ENCODE data around the gene MTAP. TPM values are rescaled to one million over a fixed set of nuclear protein-coding genes. Genes with fewer than 3 reads are reported as not detected.

The MTAP gene
- total RNA-seq, 1 experiment from 2014 or later: 34.7 TPM

GRCh38 chr9:21804791-21805190 is 2.4 kb downstream of the MTAP start:
- BruUV-seq (replicated peaks): no TSS peak
- H4K20me1 ChIP-seq (ENCODE audit: low read length): peaks cover 34% of the 10 kb centered on the region
- no peaks in the 10 kb centered on the region for H3K9me3 ChIP-seq (ENCODE audit: low read length)
- no peak for ATAC-seq
- H3K27me3 ChIP-seq (ENCODE audit: low read length): no peaks in the 10 kb centered on the region
- CTCF ChIA-PET: no interaction called here
- peak overlapping the region; percentile 94 for H3K4me3 ChIP-seq (ENCODE audit: low read length)
- H3K4me2 ChIP-seq (ENCODE audit: low read length): peak overlapping the region; percentile 91
- no peak overlapping the region for H3K27ac ChIP-seq (ENCODE audit: low read length)
- H2AFZ ChIP-seq (ENCODE audit: low read length): no peak overlapping the region
- POLR2A ChIA-PET (ENCODE audit: unreplicated experiment): no interaction called here
- peaks cover 30% of the 10 kb centered on the region for H3K4me1 ChIP-seq (ENCODE audit: insufficient read depth, low read length)
- H3K36me3 ChIP-seq (ENCODE audit: low read depth, low read length): peaks cover 15% of the 10 kb centered on the region; the same call in 1 of the 2 replicates
- TF ChIP-seq CTCF (conservative IDR thresholded peaks at IDR 0.05; ENCODE audit: low read depth, low read length) (no peak), EZH2phosphoT487 (IDR thresholded peaks at IDR 0.05; ENCODE audit: borderline replicate concordance, low read length) (no peak), EZH2 (IDR thresholded peaks at IDR 0.05; ENCODE audit: low read length, unreplicated experiment) (no peak)
- H3K9me2 ChIP-seq (replicated peaks; ENCODE audit: low read length): no peaks in the 10 kb centered on the region
- H3K79me2 ChIP-seq (ENCODE audit: low read length): peaks cover 85% of the 10 kb centered on the region
- H3F3A ChIP-seq (ENCODE audit: low read length, unreplicated experiment): no peaks in the 10 kb centered on the region
- H3K9ac ChIP-seq (ENCODE audit: low read length): no peak overlapping the region
- no peak for DNase-seq
- intact Hi-C loops (cut with micrococcal nuclease): no loop called here

- H3K27me3 ChIP-seq (ENCODE audit: low read length): no peaks in the 10 kb centered on the region
- H3K9ac ChIP-seq (ENCODE audit: low read length): no peak overlapping the region
- H3K36me3 ChIP-seq (ENCODE audit: low read depth, low read length): peaks cover 31% of the 10 kb centered on the region
- no peaks in the 10 kb centered on the region for H3K9me2 ChIP-seq (replicated peaks; ENCODE audit: low read length)
- DNase-seq (no peak), ATAC-seq (no peak)
- no peak overlapping the region for H3K27ac ChIP-seq (ENCODE audit: low read length)
- peaks cover 34% of the 10 kb centered on the region for H4K20me1 ChIP-seq (ENCODE audit: low read length)
- no peak overlapping the region for H3K4me3 ChIP-seq (ENCODE audit: low read length)
- intact Hi-C loops (cut with micrococcal nuclease): no loop called here
- TF ChIP-seq EZH2 (IDR thresholded peaks at IDR 0.05; ENCODE audit: low read length, unreplicated experiment) (no peak), CTCF (conservative IDR thresholded peaks at IDR 0.05; ENCODE audit: low read depth, low read length) (no peak), EZH2phosphoT487 (IDR thresholded peaks at IDR 0.05; ENCODE audit: borderline replicate concordance, low read length) (no peak)
- H2AFZ ChIP-seq (ENCODE audit: low read length): no peak overlapping the region
- no peaks in the 10 kb centered on the region for H3K9me3 ChIP-seq (ENCODE audit: low read length)
- H3F3A ChIP-seq (ENCODE audit: low read length, unreplicated experiment): no peaks in the 10 kb centered on the region
- no TSS peak for BruUV-seq (replicated peaks)
- H3K4me2 ChIP-seq (ENCODE audit: low read length): no peak overlapping the region
- CTCF ChIA-PET: no interaction called here
- peaks cover 31% of the 10 kb centered on the region for H3K4me1 ChIP-seq (ENCODE audit: insufficient read depth, low read length)
- H3K79me2 ChIP-seq (ENCODE audit: low read length): peaks cover 94% of the 10 kb centered on the region
- POLR2A ChIA-PET (ENCODE audit: unreplicated experiment): no interaction called here
Observed at GRCh38 chr9:21806644-21807043, 4.2 kb downstream of the MTAP start.

- intact Hi-C loops (cut with micrococcal nuclease): no loop called here
- Histone ChIP-seq H4K20me1 (ENCODE audit: low read length) (peaks cover 17% of the 10 kb centered on the region), H3K4me3 (ENCODE audit: low read length) (no peak overlapping the region), H3K27me3 (ENCODE audit: low read length) (no peaks in the 10 kb centered on the region), H3K9me3 (ENCODE audit: low read length) (no peaks in the 10 kb centered on the region), H3K4me1 (ENCODE audit: insufficient read depth, low read length) (peaks cover 39% of the 10 kb centered on the region), H2AFZ (ENCODE audit: low read length) (no peak overlapping the region), H3K79me2 (ENCODE audit: low read length) (peaks cover 93% of the 10 kb centered on the region), H3K27ac (ENCODE audit: low read length) (no peak overlapping the region), H3K36me3 (ENCODE audit: low read depth, low read length) (peaks cover 41% of the 10 kb centered on the region), H3F3A (ENCODE audit: low read length, unreplicated experiment) (peaks cover 5% of the 10 kb centered on the region), H3K4me2 (ENCODE audit: low read length) (no peak overlapping the region), H3K9ac (ENCODE audit: low read length) (no peak overlapping the region), H3K9me2 (replicated peaks; ENCODE audit: low read length) (no peaks in the 10 kb centered on the region)
- ATAC-seq (no peak), DNase-seq (no peak)
- TF ChIP-seq EZH2phosphoT487 (IDR thresholded peaks at IDR 0.05; ENCODE audit: borderline replicate concordance, low read length): no peak
- no peak for TF ChIP-seq CTCF (conservative IDR thresholded peaks at IDR 0.05; ENCODE audit: low read depth, low read length)
- no peak for TF ChIP-seq EZH2 (IDR thresholded peaks at IDR 0.05; ENCODE audit: low read length, unreplicated experiment)
- ChIA-PET POLR2A (ENCODE audit: unreplicated experiment) (no interaction called here), CTCF (no interaction called here)
- no TSS peak for BruUV-seq (replicated peaks)
Observed at GRCh38 chr9:21810388-21810787, 8.0 kb downstream of the MTAP start.

Data from PC-3 (cell line).